HUES48 (cell line): ENCODE results near the gene ZNF407.

ENCODE experiments used
- H3K27ac ChIP-seq: one replicate; pipeline ENCODE4 v1.7.0; 2013; ENCODE audit warnings: low read depth, low read length, inconsistent platforms
- H3K27me3 ChIP-seq: 2 replicates; pipeline ENCODE4 v1.6.1; 2013; ENCODE audit warnings: mild to moderate bottlenecking, low read length; ENCODE audit not compliant: control insufficient read depth, insufficient read depth
- H3K36me3 ChIP-seq: 2 replicates; pipeline ENCODE4 v1.6.1; 2013; ENCODE audit warnings: low read length; ENCODE audit not compliant: control insufficient read depth, insufficient read depth
- H3K4me1 ChIP-seq: 2 replicates; pipeline ENCODE4 v1.6.1; 2013; ENCODE audit warnings: mild to moderate bottlenecking, low read length; ENCODE audit not compliant: control insufficient read depth, insufficient read depth
- H3K4me3 ChIP-seq: 2 replicates; pipeline ENCODE4 v1.5.1; 2013; ENCODE audit warnings: mild to moderate bottlenecking, low read depth, low read length
- H3K9ac ChIP-seq: 2 replicates; pipeline ENCODE4 v1.6.1; 2013; ENCODE audit warnings: mild to moderate bottlenecking, low read depth, low read length, moderate library complexity
- H3K9me3 ChIP-seq: 2 replicates; pipeline ENCODE4 v1.6.1; 2013; ENCODE audit warnings: low read length; ENCODE audit not compliant: control insufficient read depth, insufficient read depth

ZNF407 gene

DNA sequence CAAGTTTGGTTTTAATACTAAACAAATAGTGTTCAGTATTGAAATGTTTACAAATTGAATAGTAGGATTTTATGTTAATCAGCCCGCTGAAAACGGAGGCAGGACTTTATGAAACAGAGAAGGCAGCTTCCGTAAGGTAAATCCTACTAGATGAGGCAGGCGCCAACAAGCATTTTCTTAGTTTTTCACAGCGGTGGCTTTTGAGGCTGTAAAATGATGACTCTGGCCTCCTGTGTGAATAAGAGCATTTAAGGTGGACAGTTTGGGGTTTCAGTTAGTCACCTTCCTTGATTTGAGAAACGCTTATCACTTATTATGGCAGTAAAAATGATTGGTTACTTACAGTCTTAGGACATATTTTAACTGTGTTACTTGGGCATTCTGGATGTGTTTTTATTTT lies 398.4 kb downstream of the ZNF407 start:
- H3K27ac ChIP-seq = no peak overlapping the region

DNA sequence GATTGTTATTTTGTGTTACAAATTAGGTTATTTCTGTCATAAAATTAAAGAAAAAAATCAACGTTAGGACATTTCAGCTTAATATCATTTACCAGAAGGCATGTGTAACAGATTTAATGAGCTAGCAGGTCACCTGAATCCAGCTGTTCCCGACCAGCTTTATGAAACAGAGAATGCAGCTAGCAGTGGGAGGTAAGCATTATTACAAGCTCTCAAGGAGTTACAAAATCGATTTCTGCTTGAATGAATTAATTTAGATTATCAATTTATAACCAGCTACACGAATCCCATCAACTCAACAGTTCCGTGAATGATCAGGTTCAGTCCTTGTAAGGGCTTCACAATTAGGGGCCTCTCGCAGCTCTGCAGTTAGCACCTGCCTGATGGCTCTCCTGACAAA lies 399.3 kb downstream of the ZNF407 start:
- H3K27me3 ChIP-seq = no peaks in the 10 kb centered on the region
- peaks cover 3% of the 10 kb centered on the region; the same call in 1 of the 2 replicates for H3K4me1 ChIP-seq
- no peaks in the 10 kb centered on the region for H3K9me3 ChIP-seq
- no peaks in the 10 kb centered on the region for H3K36me3 ChIP-seq
- H3K27ac ChIP-seq = no peak overlapping the region
- no peak overlapping the region for H3K4me3 ChIP-seq
- no peak overlapping the region for H3K9ac ChIP-seq

More for the DNA sequence above, 398.4 kb downstream of the ZNF407 start:
- H3K9ac ChIP-seq = no peak overlapping the region
- no peaks in the 10 kb centered on the region for H3K36me3 ChIP-seq
- H3K9me3 ChIP-seq = no peaks in the 10 kb centered on the region
- H3K4me1 ChIP-seq = peaks cover 3% of the 10 kb centered on the region; the same call in 1 of the 2 replicates
- no peaks in the 10 kb centered on the region for H3K27me3 ChIP-seq
- no peak overlapping the region for H3K4me3 ChIP-seq

DNA sequence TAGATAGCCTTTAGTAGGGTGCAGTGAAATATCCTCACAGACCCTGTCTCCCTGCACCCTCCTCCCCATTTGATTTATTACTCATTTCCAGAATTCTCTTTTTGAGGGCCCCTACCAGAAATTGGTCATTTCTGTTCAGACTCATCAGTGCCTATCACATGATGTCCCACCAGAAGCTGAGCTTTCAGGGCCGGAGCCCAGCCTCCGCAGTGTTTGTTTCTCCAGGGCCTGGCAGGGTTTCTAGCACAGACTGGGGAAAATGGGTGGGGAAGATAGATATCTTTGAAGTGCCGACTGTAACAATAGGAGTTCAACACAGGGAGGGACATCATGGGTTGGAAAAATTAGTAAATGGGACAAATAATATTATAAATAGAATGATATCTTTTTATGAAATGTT lies 403.2 kb downstream of the ZNF407 start:
- Histone ChIP-seq H3K4me3 (no peak overlapping the region), H3K4me1 (peaks cover 10% of the 10 kb centered on the region; the same call in 1 of the 2 replicates), H3K9me3 (no peaks in the 10 kb centered on the region), H3K27me3 (no peaks in the 10 kb centered on the region), H3K9ac (no peak overlapping the region), H3K27ac (no peak overlapping the region), H3K36me3 (no peaks in the 10 kb centered on the region)

DNA sequence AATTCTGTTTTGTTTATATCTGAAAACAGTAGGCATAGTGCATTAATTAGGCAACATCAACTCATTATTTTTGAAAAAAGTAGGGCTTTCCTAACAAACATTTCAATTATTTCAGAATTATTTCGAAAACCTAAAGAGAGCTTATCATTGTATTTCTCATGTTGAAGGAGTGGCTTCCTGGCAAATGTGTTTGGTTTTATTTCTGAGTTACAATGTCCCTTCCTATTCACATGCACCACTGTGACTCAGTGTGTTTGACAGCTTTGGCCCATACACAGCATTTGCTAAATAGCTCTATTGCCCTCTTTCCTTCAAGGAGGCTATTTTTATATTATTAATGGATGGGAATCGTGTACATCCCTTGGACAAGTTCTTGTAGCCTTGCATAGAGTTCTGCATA lies 405.4 kb downstream of the ZNF407 start:
- H3K4me3 ChIP-seq = no peak overlapping the region
- H3K27ac ChIP-seq = no peak overlapping the region
- H3K9me3 ChIP-seq = no peaks in the 10 kb centered on the region
- H3K9ac ChIP-seq = no peak overlapping the region
- peaks cover 8% of the 10 kb centered on the region; the same call in 1 of the 2 replicates for H3K4me1 ChIP-seq
- H3K36me3 ChIP-seq = no peaks in the 10 kb centered on the region
- H3K27me3 ChIP-seq = no peaks in the 10 kb centered on the region

DNA sequence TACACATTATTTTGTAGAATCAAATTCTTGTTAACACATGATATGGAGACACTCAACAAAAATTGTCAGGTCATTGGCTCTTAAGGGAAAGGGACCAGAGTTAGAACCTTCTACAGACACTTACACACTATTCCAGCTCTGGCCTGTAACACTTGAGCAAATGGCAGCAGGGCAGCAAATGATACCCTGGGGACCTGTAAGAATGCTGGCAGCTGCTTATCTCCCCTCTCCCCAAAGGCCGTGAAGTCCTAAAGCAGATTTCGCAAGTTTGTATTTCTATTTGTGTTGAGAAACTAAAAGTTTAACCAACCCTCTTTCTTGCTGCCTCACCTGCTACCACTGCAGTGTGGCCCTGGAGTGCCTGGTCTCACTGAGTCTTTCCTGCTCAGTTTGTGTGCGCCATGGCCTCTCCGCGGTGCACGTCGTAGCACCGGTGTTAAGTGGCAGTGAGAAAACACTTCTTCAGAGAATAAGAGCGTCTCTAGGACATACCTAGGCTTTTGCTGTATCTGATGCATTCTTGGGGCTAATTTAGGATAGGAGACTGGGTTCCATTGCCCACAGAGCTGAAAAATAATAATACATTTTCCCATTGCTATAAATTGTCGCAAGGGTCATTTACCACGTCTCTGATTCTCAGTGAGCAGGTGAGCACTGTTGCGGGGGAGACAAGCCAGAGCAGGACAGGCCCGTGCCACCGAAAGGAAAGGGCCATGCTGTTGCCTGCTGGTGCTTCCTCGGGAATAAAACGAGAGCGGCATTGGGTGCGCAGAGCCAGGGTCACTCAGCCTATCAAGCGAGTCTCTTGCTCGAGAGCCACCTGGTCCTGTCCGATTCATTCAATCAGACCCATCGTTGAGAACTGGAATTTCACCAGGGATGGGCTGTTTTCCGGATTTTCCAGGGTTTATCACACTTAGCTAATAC lies 406.4 kb downstream of the ZNF407 start:
- peaks cover 8% of the 10 kb centered on the region; the same call in 1 of the 2 replicates for H3K4me1 ChIP-seq

DNA sequence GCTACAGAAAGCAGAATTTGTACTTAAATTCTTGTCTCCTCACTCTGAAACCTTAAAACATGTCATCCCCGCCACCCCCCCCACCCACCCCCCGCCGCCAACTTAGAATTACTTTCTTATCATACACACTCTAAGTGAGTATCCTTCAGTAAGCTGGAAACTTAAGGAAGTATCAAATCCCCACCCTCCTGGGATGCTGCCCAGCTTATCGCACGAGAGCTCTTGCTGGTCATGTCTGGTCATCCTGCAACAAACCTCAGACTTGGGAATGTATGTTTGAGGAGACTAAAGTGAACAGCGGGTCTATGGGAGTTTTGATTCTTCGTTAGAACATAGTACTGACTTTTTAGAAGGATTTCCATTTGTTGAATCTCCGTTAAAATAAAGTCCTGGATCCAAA lies 408.0 kb downstream of the ZNF407 start:
- H3K4me3 ChIP-seq = no peak overlapping the region

More for the DNA sequence above, 406.4 kb downstream of the ZNF407 start:
- Histone ChIP-seq H3K27ac (no peak overlapping the region), H3K4me3 (no peak overlapping the region), H3K36me3 (no peaks in the 10 kb centered on the region), H3K9me3 (no peaks in the 10 kb centered on the region), H3K9ac (no peak overlapping the region), H3K27me3 (no peaks in the 10 kb centered on the region)

DNA sequence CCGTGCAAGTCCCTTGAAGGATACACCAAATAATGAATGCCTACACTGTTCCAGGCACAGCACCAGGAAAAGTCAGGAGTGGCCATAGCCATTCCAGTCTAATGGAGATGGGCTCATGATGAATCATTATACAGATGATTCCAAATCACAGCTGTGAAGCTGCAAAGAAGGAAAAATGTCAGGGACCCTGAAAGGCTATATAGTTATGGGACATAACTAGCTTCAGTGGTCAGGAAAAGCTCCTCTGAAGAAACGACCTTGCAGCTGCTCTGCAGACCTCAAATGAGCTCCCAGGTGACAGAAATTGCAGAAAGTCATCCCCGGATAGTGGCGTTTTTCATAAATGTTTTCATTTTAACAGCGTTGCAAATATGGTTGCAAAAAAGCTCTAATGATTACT lies 410.5 kb downstream of the ZNF407 start:
- no peaks in the 10 kb centered on the region for H3K36me3 ChIP-seq
- no peak overlapping the region for H3K9ac ChIP-seq
- H3K27me3 ChIP-seq = no peaks in the 10 kb centered on the region
- peaks cover 6% of the 10 kb centered on the region; the same call in 1 of the 2 replicates for H3K4me1 ChIP-seq
- no peaks in the 10 kb centered on the region for H3K9me3 ChIP-seq
- H3K4me3 ChIP-seq = no peak overlapping the region
- H3K27ac ChIP-seq = no peak overlapping the region

More for the DNA sequence above, 408.0 kb downstream of the ZNF407 start:
- Histone ChIP-seq H3K27me3 (no peaks in the 10 kb centered on the region), H3K36me3 (no peaks in the 10 kb centered on the region), H3K9ac (no peak overlapping the region), H3K4me1 (peaks cover 8% of the 10 kb centered on the region; the same call in 1 of the 2 replicates), H3K9me3 (no peaks in the 10 kb centered on the region), H3K27ac (no peak overlapping the region)

DNA sequence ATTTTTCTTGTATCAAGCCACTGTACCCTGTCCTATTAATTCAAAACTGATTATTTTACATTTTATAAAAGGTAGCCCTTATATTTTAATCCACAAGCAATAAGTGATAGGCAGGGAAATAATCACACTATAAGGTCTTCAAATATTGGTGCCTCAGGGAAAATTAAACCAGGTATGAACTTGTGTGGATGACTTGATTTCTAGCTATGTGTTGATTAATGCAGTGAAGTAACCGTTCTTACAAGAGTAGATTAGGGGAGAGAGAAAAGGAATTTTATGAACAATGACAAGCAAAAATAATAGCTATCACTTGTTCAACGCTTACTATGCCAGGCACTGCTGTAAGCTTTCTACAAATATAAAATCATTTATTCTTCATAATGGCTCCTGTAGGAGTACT lies 411.6 kb downstream of the ZNF407 start:
- H3K36me3 ChIP-seq = no peaks in the 10 kb centered on the region
- H3K27me3 ChIP-seq = no peaks in the 10 kb centered on the region
- no peak overlapping the region for H3K9ac ChIP-seq
- no peak overlapping the region for H3K27ac ChIP-seq
- H3K9me3 ChIP-seq = no peaks in the 10 kb centered on the region
- peaks cover 8% of the 10 kb centered on the region; the same call in 1 of the 2 replicates for H3K4me1 ChIP-seq
- H3K4me3 ChIP-seq = no peak overlapping the region

DNA sequence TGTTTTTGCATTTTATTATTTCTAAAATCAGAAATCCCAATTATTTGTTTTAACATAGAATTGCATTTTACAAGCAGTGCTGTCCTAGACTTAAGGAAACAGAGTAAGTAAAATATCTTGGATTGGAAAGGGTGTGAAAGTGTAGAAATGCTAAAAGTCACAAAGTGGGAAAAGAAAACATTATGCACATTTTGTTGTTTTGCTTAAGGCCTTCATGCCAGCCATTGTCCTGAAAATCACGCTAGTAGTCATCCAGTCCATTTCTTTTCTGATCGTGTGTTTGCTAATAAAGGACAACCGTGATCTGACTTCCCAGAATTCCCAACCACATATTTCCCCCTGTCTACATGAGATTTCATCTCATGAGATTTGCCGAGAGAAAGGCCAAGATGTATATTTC lies 412.2 kb downstream of the ZNF407 start:
- Histone ChIP-seq H3K4me3 (no peak overlapping the region), H3K27me3 (no peaks in the 10 kb centered on the region), H3K27ac (no peak overlapping the region), H3K9ac (no peak overlapping the region), H3K9me3 (no peaks in the 10 kb centered on the region), H3K36me3 (no peaks in the 10 kb centered on the region), H3K4me1 (peaks cover 8% of the 10 kb centered on the region; the same call in 1 of the 2 replicates)

DNA sequence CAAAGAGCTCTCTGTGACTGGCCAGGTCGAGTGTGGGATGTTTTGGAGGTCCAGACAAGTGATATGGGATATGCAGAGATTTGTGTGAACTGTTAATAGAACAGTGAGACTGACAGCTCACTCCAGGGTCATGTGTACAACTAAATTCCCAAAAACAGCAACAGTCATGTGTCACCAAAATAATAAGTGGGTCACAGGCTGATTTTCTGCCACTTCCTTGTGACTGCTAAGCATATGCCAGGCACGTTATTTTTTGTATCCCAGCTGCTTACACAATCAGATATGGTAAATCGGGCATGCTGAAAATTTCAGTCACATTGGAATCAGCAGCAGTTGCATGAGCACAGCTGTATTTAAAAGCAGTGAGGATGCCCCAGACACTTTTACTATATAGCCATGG lies 412.6 kb downstream of the ZNF407 start:
- Histone ChIP-seq H3K9me3 (no peaks in the 10 kb centered on the region), H3K27me3 (no peaks in the 10 kb centered on the region), H3K4me3 (no peak overlapping the region), H3K27ac (no peak overlapping the region), H3K4me1 (peaks cover 8% of the 10 kb centered on the region; the same call in 1 of the 2 replicates), H3K36me3 (no peaks in the 10 kb centered on the region), H3K9ac (no peak overlapping the region)

DNA sequence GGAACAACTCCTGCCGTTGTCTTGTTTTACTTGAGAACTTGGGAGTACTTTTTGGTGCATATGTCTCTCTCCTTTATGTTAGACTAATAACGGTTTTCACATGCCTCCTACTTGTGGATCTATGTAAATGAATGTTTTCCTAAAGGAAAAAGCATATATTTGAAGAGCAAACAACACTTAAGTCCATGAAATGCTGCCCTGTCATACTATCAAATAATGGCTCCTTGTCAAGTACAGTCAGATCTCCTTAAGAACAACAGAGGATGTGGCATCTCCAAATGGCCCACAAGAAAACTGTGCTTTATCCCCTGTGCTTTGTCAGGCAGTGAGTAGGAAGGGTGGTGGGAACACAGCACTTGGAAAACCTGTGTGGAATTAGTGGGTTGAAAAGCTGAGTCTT lies 413.0 kb downstream of the ZNF407 start:
- Histone ChIP-seq H3K9ac (no peak overlapping the region), H3K27ac (no peak overlapping the region), H3K9me3 (no peaks in the 10 kb centered on the region), H3K4me1 (peaks cover 8% of the 10 kb centered on the region; the same call in 1 of the 2 replicates), H3K36me3 (no peaks in the 10 kb centered on the region), H3K27me3 (no peaks in the 10 kb centered on the region), H3K4me3 (no peak overlapping the region)
